ENCODE data around the gene ZNF90. TPM values are rescaled to one million over a fixed set of nuclear protein-coding genes. Genes with fewer than 3 reads are reported as not detected.

The ZNF90 gene
- polyA plus RNA-seq, 1 donor (not counting 4 experiments of a cell fraction or from before 2014, with no cell fraction given): 5.8 TPM

DNA sequence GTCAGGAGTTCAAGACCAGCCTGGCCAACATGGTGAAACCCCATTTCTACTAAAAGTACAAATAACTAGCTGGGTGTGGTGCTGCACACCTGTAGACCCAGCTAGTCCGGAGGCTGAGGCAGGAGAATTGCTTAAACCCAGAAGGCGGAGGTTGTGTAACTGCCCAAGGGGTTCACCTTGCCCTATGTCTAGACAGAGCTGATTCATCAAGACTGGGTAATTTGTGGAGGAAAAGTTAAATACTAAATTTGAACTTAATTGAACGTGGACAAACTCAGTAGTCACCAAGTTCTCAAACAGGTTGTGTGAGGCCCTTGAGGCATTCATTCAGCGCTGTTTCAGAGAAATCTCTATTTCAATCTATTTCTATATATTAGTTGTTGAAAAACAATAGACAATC, 75.5 kb downstream of the ZNF90 start:
- dilution Hi-C loops (cut with MboI; ENCODE audit: extremely low pct_ligation_motif_present, low sequenced_read_pairs): no loop called here
- TF ChIP-seq, protein P1, sequence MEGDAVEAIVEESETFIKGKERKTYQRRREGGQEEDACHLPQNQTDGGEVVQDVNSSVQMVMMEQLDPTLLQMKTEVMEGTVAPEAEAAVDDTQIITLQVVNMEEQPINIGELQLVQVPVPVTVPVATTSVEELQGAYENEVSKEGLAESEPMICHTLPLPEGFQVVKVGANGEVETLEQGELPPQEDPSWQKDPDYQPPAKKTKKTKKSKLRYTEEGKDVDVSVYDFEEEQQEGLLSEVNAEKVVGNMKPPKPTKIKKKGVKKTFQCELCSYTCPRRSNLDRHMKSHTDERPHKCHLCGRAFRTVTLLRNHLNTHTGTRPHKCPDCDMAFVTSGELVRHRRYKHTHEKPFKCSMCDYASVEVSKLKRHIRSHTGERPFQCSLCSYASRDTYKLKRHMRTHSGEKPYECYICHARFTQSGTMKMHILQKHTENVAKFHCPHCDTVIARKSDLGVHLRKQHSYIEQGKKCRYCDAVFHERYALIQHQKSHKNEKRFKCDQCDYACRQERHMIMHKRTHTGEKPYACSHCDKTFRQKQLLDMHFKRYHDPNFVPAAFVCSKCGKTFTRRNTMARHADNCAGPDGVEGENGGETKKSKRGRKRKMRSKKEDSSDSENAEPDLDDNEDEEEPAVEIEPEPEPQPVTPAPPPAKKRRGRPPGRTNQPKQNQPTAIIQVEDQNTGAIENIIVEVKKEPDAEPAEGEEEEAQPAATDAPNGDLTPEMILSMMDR (optimal IDR thresholded peaks at IDR 0.05 in 1 of 3, IDR thresholded peaks at IDR 0.05 in 1 of 3, conservative IDR thresholded peaks at IDR 0.05 in 1 of 3; ENCODE audit: extremely low read depth in 1 of 3, insufficient read depth in 2 of 3, low read length in 3 of 3): no peak
- no peak for TF ChIP-seq EZH2 (IDR thresholded peaks at IDR 0.05; ENCODE audit: low read length)
- H4K20me1 ChIP-seq (ENCODE audit: control insufficient read depth, extremely low read depth, insufficient read depth, low read length): no peaks in the 10 kb centered on the region
- H3K4me1 ChIP-seq (ENCODE audit: control insufficient read depth, extremely low read depth, insufficient read depth, low read length): no peaks in the 10 kb centered on the region
- no peaks in the 10 kb centered on the region for H3K79me2 ChIP-seq (ENCODE audit: control insufficient read depth, insufficient read depth, low read length)
- no peaks in the 10 kb centered on the region for H3K9me1 ChIP-seq (ENCODE audit: control insufficient read depth, extremely low read depth, insufficient read depth, low read length)
- H3K27me3 ChIP-seq (ENCODE audit: control insufficient read depth, extremely low read depth, insufficient read depth, low read length): no peaks in the 10 kb centered on the region
- H3K4me2 ChIP-seq (ENCODE audit: control insufficient read depth, extremely low read depth, insufficient read depth, low read depth, low read length): no peak overlapping the region
- H3K9me3 ChIP-seq (ENCODE audit: control insufficient read depth, low read depth, low read length): peaks cover 4% of the 10 kb centered on the region
- FAIRE-seq (no peak), DNase-seq (ENCODE audit: low read depth, low spot score) (no peak)
- H3K27ac ChIP-seq (ENCODE audit: control insufficient read depth, insufficient read depth, low read length): no peak overlapping the region
- H3K9ac ChIP-seq (ENCODE audit: control insufficient read depth, extremely low read depth, insufficient read depth, low read length): no peak overlapping the region
- no peaks in the 10 kb centered on the region for H3K36me3 ChIP-seq (ENCODE audit: control insufficient read depth in 2 of 2, extremely low read depth in 1 of 2, insufficient read depth in 2 of 2, low read length in 2 of 2)
- H3K4me3 ChIP-seq (ENCODE audit: control insufficient read depth in 2 of 3, extremely low read depth in 1 of 3, insufficient read depth in 2 of 3, low read depth in 1 of 3, low read length in 3 of 3): no peak overlapping the region
- H2AFZ ChIP-seq (ENCODE audit: control insufficient read depth, low read length): no peak overlapping the region

DNA sequence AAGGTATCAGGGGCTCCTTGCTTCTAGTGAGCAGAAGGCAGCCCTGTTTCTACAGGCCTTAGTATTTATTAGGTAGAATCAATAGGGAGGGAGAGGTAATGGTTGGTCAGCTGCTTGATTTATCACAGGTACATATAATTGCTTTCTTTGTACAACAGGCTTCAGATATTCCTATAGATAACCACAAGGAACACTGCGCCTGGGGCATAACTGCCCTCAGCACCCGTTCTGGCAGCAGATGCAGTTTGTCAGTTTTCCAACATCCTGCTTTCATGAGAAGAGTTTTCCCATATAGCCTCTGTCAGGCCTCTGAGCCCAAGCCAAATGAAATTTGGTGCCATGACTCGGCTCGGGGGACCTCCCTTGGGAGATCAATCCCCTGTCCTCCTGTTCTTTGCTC, 76.8 kb downstream of the ZNF90 start:
- Histone ChIP-seq H3K4me3 (ENCODE audit: control insufficient read depth in 2 of 3, extremely low read depth in 1 of 3, insufficient read depth in 2 of 3, low read depth in 1 of 3, low read length in 3 of 3) (no peak overlapping the region), H3K36me3 (ENCODE audit: control insufficient read depth in 2 of 2, extremely low read depth in 1 of 2, insufficient read depth in 2 of 2, low read length in 2 of 2) (no peaks in the 10 kb centered on the region), H2AFZ (ENCODE audit: control insufficient read depth, low read length) (no peak overlapping the region), H3K79me2 (ENCODE audit: control insufficient read depth, insufficient read depth, low read length) (no peaks in the 10 kb centered on the region), H3K27me3 (ENCODE audit: control insufficient read depth, extremely low read depth, insufficient read depth, low read length) (no peaks in the 10 kb centered on the region), H3K4me1 (ENCODE audit: control insufficient read depth, extremely low read depth, insufficient read depth, low read length) (no peaks in the 10 kb centered on the region), H3K9me3 (ENCODE audit: control insufficient read depth, low read depth, low read length) (peaks cover 4% of the 10 kb centered on the region), H3K27ac (ENCODE audit: control insufficient read depth, insufficient read depth, low read length) (no peak overlapping the region), H3K4me2 (ENCODE audit: control insufficient read depth, extremely low read depth, insufficient read depth, low read depth, low read length) (no peak overlapping the region), H4K20me1 (ENCODE audit: control insufficient read depth, extremely low read depth, insufficient read depth, low read length) (no peaks in the 10 kb centered on the region), H3K9me1 (ENCODE audit: control insufficient read depth, extremely low read depth, insufficient read depth, low read length) (no peaks in the 10 kb centered on the region), H3K9ac (ENCODE audit: control insufficient read depth, extremely low read depth, insufficient read depth, low read length) (no peak overlapping the region)
- no peak for FAIRE-seq
- TF ChIP-seq EZH2 (IDR thresholded peaks at IDR 0.05; ENCODE audit: low read length): no peak
- TF ChIP-seq, protein P1 (optimal IDR thresholded peaks at IDR 0.05 in 1 of 3, IDR thresholded peaks at IDR 0.05 in 1 of 3, conservative IDR thresholded peaks at IDR 0.05 in 1 of 3; ENCODE audit: extremely low read depth in 1 of 3, insufficient read depth in 2 of 3, low read length in 3 of 3): no peak
- dilution Hi-C loops (cut with MboI; ENCODE audit: extremely low pct_ligation_motif_present, low sequenced_read_pairs): no loop called here
- no peak for DNase-seq (ENCODE audit: low read depth, low spot score)
